Thyroid gland (tissue), 4 donors: ENCODE results near the gene TEX19.

Experiments
- POLR2A ChIP-seq, 2 donors: fragments of 450-650 bp; IDR thresholded peaks; one replicate each; pipeline ENCODE4 v1.6.1; 2017; ENCODE audit warnings: antibody characterized with exemption in 2 of 2, mild to moderate bottlenecking in 2 of 2, moderate library complexity in 1 of 2
- TF ChIP-seq, protein P1 (sequence below), 6 experiments: fragments of 200-600 bp in 3 of 6; fragments of 450-650 bp in 3 of 6; sonication (generic) in 3 of 6; IDR thresholded peaks; one replicate each; pipeline ENCODE4 v1.5.1; 2016 to 2019; ENCODE audit warnings: antibody characterized with exemption in 6 of 6, mild to moderate bottlenecking in 2 of 6, inconsistent platforms in 1 of 6, moderate library complexity in 1 of 6

DNA sequence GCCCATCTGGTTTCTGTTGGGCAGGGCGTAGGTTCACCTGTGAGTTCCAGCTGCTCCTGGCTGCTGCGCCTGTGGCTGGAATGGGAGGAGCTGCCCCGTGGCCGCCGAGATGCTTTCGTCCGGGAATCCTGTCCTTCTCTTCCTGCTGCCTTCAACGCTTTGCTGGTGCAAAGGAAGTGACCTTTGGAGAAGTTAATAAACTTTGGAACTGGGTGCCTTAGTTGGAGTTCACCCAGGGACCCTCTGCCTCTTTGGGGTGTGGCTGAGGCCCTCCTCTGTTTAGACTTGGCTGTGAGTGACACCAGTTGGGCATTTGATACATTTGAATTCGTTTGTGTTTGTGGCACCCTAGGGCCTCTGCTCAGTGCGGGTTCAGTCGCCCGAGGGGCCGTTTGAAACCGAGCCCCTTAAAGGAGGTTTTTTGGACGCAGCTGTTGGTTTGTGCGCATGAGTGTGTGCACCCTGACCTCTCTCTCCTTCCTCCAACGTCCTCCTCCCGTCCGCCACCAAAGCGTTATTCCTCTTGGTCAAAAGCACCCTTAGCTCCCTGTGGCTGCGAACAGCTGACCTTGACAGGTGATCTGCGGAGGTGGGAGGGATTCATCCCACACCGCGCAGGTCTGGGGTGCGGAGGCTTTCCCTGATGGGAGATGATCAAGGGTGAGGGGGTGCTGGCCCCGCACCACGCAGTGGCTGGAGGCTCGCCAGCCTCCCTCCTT, 16.5 kb upstream of the TEX19 start:
- TF ChIP-seq, protein P1, sequence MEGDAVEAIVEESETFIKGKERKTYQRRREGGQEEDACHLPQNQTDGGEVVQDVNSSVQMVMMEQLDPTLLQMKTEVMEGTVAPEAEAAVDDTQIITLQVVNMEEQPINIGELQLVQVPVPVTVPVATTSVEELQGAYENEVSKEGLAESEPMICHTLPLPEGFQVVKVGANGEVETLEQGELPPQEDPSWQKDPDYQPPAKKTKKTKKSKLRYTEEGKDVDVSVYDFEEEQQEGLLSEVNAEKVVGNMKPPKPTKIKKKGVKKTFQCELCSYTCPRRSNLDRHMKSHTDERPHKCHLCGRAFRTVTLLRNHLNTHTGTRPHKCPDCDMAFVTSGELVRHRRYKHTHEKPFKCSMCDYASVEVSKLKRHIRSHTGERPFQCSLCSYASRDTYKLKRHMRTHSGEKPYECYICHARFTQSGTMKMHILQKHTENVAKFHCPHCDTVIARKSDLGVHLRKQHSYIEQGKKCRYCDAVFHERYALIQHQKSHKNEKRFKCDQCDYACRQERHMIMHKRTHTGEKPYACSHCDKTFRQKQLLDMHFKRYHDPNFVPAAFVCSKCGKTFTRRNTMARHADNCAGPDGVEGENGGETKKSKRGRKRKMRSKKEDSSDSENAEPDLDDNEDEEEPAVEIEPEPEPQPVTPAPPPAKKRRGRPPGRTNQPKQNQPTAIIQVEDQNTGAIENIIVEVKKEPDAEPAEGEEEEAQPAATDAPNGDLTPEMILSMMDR (IDR thresholded peaks at IDR 0.05), result no peak
- TF ChIP-seq POLR2A (IDR thresholded peaks at IDR 0.05), result no peak
